ENCODE measurements around the gene SLC36A1.

Gene SLC36A1

DNA sequence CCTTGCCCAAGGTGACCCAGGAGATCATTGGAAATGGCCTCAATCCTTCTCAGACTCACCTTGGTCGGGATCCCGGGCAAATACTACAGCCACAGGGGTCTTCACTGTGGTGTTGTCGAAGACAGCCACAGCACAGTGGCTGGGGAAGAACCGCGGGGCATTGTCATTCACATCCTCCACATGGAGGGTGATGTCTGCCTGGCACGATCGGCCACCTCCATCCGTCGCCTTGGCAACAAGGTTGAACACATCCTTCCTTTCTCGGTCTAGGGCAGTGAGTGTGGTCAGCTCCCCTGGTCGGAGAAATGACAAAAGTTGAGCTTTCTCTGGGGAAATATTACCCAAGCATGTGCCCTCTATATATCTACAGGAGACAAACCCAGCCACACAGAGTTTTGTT is 86.9 kb downstream of the SLC36A1 start:
- DNase-seq (ENCODE audit: low spot score), result no peak

DNA sequence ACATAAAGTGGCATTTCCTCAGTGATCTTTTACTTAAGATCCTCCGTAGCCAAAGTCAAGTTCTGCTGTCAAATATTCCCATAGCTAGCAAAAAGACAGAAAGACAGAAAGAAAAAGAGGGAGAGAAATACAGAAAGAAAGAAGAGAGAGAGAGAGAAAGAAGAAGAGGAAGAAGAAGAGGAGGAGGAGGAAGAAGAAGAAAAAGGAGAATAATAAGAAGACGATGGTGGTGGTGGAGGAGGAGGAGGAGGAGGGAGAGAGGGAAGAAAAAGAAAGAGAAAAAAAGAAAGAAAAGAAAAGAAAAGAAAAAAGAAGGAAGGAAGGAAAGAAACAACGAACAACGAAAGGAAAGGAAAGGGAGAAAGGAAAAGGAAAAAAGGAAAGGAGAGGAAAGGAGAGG is 89.6 kb downstream of the SLC36A1 start:
- DNase-seq (ENCODE audit: low spot score), result no peak

DNA sequence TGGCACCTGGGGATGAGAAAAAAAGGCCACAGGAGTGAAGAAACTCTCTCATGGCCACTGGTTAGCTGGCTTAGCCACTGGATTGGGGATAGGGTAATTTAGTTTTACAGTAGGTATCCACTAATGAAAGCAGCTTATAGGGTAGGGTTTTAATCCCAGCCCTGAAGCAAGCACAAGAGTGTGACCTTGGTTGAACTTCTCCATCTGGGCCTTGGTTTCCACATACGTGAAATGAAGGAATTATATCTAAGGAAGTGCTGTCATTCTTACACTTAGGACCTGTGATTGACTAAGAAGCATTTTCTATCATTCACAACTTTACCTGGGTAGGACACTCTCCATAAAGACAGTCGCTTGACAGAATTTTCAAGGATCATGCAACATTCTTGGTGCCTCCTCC is 94.2 kb downstream of the SLC36A1 start:
- no peak for DNase-seq (ENCODE audit: low spot score)
